IPS-20b (cell line): Measurements from ENCODE around the gene POF1B.

Experiments
- H3K27ac ChIP-seq: one replicate; pipeline ENCODE4 v1.5.1; 2013; ENCODE audit warnings: low read length
- H3K27me3 ChIP-seq: 2 replicates; pipeline ENCODE4 v1.6.1; 2013; ENCODE audit warnings: mild to moderate bottlenecking, low read length, inconsistent platforms; ENCODE audit not compliant: insufficient read depth
- H3K36me3 ChIP-seq: 2 replicates; pipeline ENCODE4 v1.6.1; 2013; ENCODE audit warnings: low read depth, mild to moderate bottlenecking, inconsistent platforms, low read length, moderate library complexity; ENCODE audit not compliant: insufficient read depth
- H3K4me1 ChIP-seq: 2 replicates; pipeline ENCODE4 v1.6.1; 2013; ENCODE audit warnings: mild to moderate bottlenecking, control low read depth, inconsistent platforms, low read length, moderate library complexity; ENCODE audit not compliant: insufficient read depth
- H3K4me3 ChIP-seq: 2 replicates; pipeline ENCODE4 v1.5.1; 2013; ENCODE audit warnings: mild to moderate bottlenecking, low read length, inconsistent platforms
- H3K9ac ChIP-seq: 2 replicates; pipeline ENCODE4 v1.6.1; 2013; ENCODE audit warnings: low read depth, mild to moderate bottlenecking, inconsistent platforms, low read length, moderate library complexity
- H3K9me3 ChIP-seq: 2 replicates; pipeline ENCODE4 v1.6.1; 2013; ENCODE audit warnings: mild to moderate bottlenecking, low read depth, low read length, inconsistent platforms; ENCODE audit not compliant: insufficient read depth

POF1B gene

GRCh38 chrX:85379174-85379907 lies at the start of gene POF1B:
TSS of gene POF1B (minus strand) at chrX:85379665. CDS start at chrX:85379454, 211 bp downstream.
- Histone ChIP-seq H3K27ac (no peak within 1 kb of the TSS), H3K9ac (no peak within 1 kb of the TSS)

GRCh38 chrX:85429066-85429465 lies 49.6 kb upstream of the POF1B start:
- Histone ChIP-seq H3K36me3 (no peaks in the 10 kb centered on the region), H3K9ac (no peak overlapping the region), H3K27me3 (peaks cover 11% of the 10 kb centered on the region; the same call in 1 of the 2 replicates), H3K4me1 (no peaks in the 10 kb centered on the region), H3K27ac (no peak overlapping the region), H3K9me3 (no peaks in the 10 kb centered on the region), H3K4me3 (no peak overlapping the region)

More at GRCh38 chrX:85379174-85379907, at the start of gene POF1B:
- Histone ChIP-seq H3K27me3 (no peaks in the 10 kb centered on the region), H3K36me3 (no peaks in the 10 kb centered on the region), H3K4me1 (no peaks in the 10 kb centered on the region), H3K9me3 (no peaks in the 10 kb centered on the region), H3K4me3 (no peak within 1 kb of the TSS)

- Histone ChIP-seq H3K27me3 (no peaks in the 10 kb centered on the region), H3K9ac (no peak overlapping the region), H3K4me3 (no peak overlapping the region), H3K9me3 (no peaks in the 10 kb centered on the region), H3K27ac (no peak overlapping the region), H3K4me1 (no peaks in the 10 kb centered on the region), H3K36me3 (no peaks in the 10 kb centered on the region)
Measured at GRCh38 chrX:85419293-85419692, 39.8 kb upstream of the POF1B start.

- H3K9ac ChIP-seq = no peak overlapping the region
- no peaks in the 10 kb centered on the region for H3K27me3 ChIP-seq
- H3K9me3 ChIP-seq = no peaks in the 10 kb centered on the region
- no peak overlapping the region for H3K4me3 ChIP-seq
- H3K27ac ChIP-seq = no peak overlapping the region
- no peaks in the 10 kb centered on the region for H3K36me3 ChIP-seq
- no peaks in the 10 kb centered on the region for H3K4me1 ChIP-seq
Measured at GRCh38 chrX:85391878-85392238, 12.4 kb upstream of the POF1B start.

GRCh38 chrX:85391185-85391877 lies 11.9 kb upstream of the POF1B start:
- Histone ChIP-seq H3K27me3 (no peaks in the 10 kb centered on the region), H3K36me3 (no peaks in the 10 kb centered on the region), H3K27ac (no peak overlapping the region), H3K9ac (no peak overlapping the region), H3K9me3 (no peaks in the 10 kb centered on the region), H3K4me1 (no peaks in the 10 kb centered on the region), H3K4me3 (no peak overlapping the region)

- Histone ChIP-seq H3K4me1 (no peaks in the 10 kb centered on the region), H3K9ac (no peak overlapping the region), H3K4me3 (no peak overlapping the region), H3K27ac (no peak overlapping the region), H3K27me3 (no peaks in the 10 kb centered on the region), H3K9me3 (no peaks in the 10 kb centered on the region), H3K36me3 (no peaks in the 10 kb centered on the region)
Measured at GRCh38 chrX:85381602-85382001, 2.1 kb upstream of the POF1B start.

- Histone ChIP-seq H3K4me3 (no peak overlapping the region), H3K36me3 (no peaks in the 10 kb centered on the region), H3K27ac (no peak overlapping the region), H3K27me3 (no peaks in the 10 kb centered on the region), H3K9me3 (no peaks in the 10 kb centered on the region), H3K4me1 (no peaks in the 10 kb centered on the region), H3K9ac (no peak overlapping the region)
Measured at GRCh38 chrX:85378461-85378860, 1.0 kb downstream of the POF1B start.

- no peaks in the 10 kb centered on the region for H3K4me1 ChIP-seq
- no peak overlapping the region for H3K9ac ChIP-seq
- no peaks in the 10 kb centered on the region for H3K27me3 ChIP-seq
- H3K27ac ChIP-seq = no peak overlapping the region
- no peak overlapping the region for H3K4me3 ChIP-seq
- H3K9me3 ChIP-seq = no peaks in the 10 kb centered on the region
- H3K36me3 ChIP-seq = no peaks in the 10 kb centered on the region
Measured at GRCh38 chrX:85375333-85375738, 4.1 kb downstream of the POF1B start.

- H3K36me3 ChIP-seq = no peaks in the 10 kb centered on the region
- H3K27ac ChIP-seq = no peak overlapping the region
- H3K9ac ChIP-seq = no peak overlapping the region
Measured at GRCh38 chrX:85365370-85365995, 14.0 kb downstream of the POF1B start.

GRCh38 chrX:85359051-85359450 lies 20.4 kb downstream of the POF1B start:
- Histone ChIP-seq H3K4me3 (no peak overlapping the region), H3K4me1 (no peaks in the 10 kb centered on the region), H3K27me3 (no peaks in the 10 kb centered on the region), H3K27ac (no peak overlapping the region), H3K9ac (no peak overlapping the region), H3K9me3 (no peaks in the 10 kb centered on the region), H3K36me3 (no peaks in the 10 kb centered on the region)

More at GRCh38 chrX:85365370-85365995, 14.0 kb downstream of the POF1B start:
- H3K4me3 ChIP-seq = no peak overlapping the region
- no peaks in the 10 kb centered on the region for H3K9me3 ChIP-seq
- H3K4me1 ChIP-seq = no peaks in the 10 kb centered on the region
- H3K27me3 ChIP-seq = no peaks in the 10 kb centered on the region

GRCh38 chrX:85345523-85345922 lies 33.9 kb downstream of the POF1B start:
- H3K27ac ChIP-seq = no peak overlapping the region
- no peak overlapping the region for H3K4me3 ChIP-seq
- H3K27me3 ChIP-seq = no peaks in the 10 kb centered on the region
- H3K9me3 ChIP-seq = no peaks in the 10 kb centered on the region
- H3K9ac ChIP-seq = no peak overlapping the region
- no peaks in the 10 kb centered on the region for H3K36me3 ChIP-seq
- no peaks in the 10 kb centered on the region for H3K4me1 ChIP-seq

- Histone ChIP-seq H3K27ac (no peak overlapping the region), H3K4me1 (no peaks in the 10 kb centered on the region), H3K9ac (no peak overlapping the region), H3K27me3 (no peaks in the 10 kb centered on the region), H3K9me3 (no peaks in the 10 kb centered on the region), H3K4me3 (no peak overlapping the region), H3K36me3 (no peaks in the 10 kb centered on the region)
Measured at GRCh38 chrX:85327060-85327333, 52.5 kb downstream of the POF1B start.
